T-helper 2 cell treated with Interferon-gamma antibody and Interleukin-4, amounts not matched to agents 5 μg/mL and 100 μg/mL, for 36 hours (primary cell): ENCODE results near the gene ITPR1.

Experiments used
- DNase-seq: peaks from one replicate; pipeline ENCODE4 v3.0.0; 2021; ENCODE audit warnings: low spot score
- H3K27ac Mint-ChIP-seq: one replicate; pipeline ENCODE4 v1.8.0; 2021; ENCODE audit warnings: mild to moderate bottlenecking, mixed read lengths
- H3K27me3 Mint-ChIP-seq: one replicate; pipeline ENCODE4 v1.8.0; 2021; ENCODE audit warnings: low read depth, mixed read lengths
- H3K36me3 Mint-ChIP-seq: one replicate; pipeline ENCODE4 v1.8.0; 2021; ENCODE audit warnings: low read depth, mixed read lengths
- H3K4me1 Mint-ChIP-seq: one replicate; pipeline ENCODE4 v1.8.0; 2021; ENCODE audit warnings: low read depth, mixed read lengths
- H3K4me3 Mint-ChIP-seq: one replicate; pipeline ENCODE4 v1.8.0; 2022; ENCODE audit warnings: mild to moderate bottlenecking, moderate library complexity, mixed read lengths
- H3K9me3 Mint-ChIP-seq: one replicate; pipeline ENCODE4 v1.8.0; 2021; ENCODE audit warnings: mixed read lengths

Gene ITPR1

GRCh38 chr3:4782095-4782494 is 288.9 kb downstream of the ITPR1 start:
- H3K27me3 Mint-ChIP-seq, result no peaks in the 10 kb centered on the region
- peaks cover 30% of the 10 kb centered on the region for H3K4me1 Mint-ChIP-seq
- H3K9me3 Mint-ChIP-seq, result no peaks in the 10 kb centered on the region
- no peak for DNase-seq
- H3K27ac Mint-ChIP-seq, result no peak overlapping the region
- H3K4me3 Mint-ChIP-seq, result no peak overlapping the region
- peaks cover 57% of the 10 kb centered on the region for H3K36me3 Mint-ChIP-seq

DNA sequence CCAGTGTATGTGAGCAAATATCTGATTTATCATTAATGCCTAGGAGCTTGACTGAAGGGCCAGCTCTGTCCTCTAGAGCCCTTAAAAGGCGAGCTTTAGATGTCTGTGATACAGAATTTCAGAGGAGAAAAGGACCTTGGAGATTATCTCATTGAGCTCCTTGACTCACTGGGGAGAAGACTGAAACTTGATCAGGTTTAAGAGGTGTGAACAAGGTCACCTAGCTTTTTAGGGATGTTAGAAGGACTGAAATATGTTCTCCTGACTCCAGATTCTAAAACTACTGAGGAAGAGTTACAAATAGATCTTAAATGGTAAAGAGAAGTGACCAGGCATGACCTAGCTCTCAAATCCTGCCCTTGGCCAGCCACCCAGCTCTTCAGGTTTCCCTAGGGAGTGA is 292.4 kb downstream of the ITPR1 start:
- no peak for DNase-seq
- Mint-ChIP-seq H3K4me3 (no peak overlapping the region), H3K36me3 (peaks cover 58% of the 10 kb centered on the region), H3K27ac (no peak overlapping the region), H3K4me1 (peaks cover 7% of the 10 kb centered on the region), H3K9me3 (no peaks in the 10 kb centered on the region), H3K27me3 (no peaks in the 10 kb centered on the region)

- DNase-seq, result no peak
- no peak overlapping the region for H3K4me3 Mint-ChIP-seq
- H3K27ac Mint-ChIP-seq, result no peak overlapping the region
- peaks cover 4% of the 10 kb centered on the region for H3K4me1 Mint-ChIP-seq
- H3K36me3 Mint-ChIP-seq, result peaks cover 64% of the 10 kb centered on the region
- no peaks in the 10 kb centered on the region for H3K9me3 Mint-ChIP-seq
- no peaks in the 10 kb centered on the region for H3K27me3 Mint-ChIP-seq
These were observed 293.3 kb downstream of the ITPR1 start for GRCh38 chr3:4786431-4786830.

- no peaks in the 10 kb centered on the region for H3K27me3 Mint-ChIP-seq
- no peaks in the 10 kb centered on the region for H3K9me3 Mint-ChIP-seq
- no peak for DNase-seq
- no peak overlapping the region for H3K4me3 Mint-ChIP-seq
- H3K27ac Mint-ChIP-seq, result no peak overlapping the region
- H3K4me1 Mint-ChIP-seq, result no peaks in the 10 kb centered on the region
- peaks cover 43% of the 10 kb centered on the region for H3K36me3 Mint-ChIP-seq
These were observed 298.2 kb downstream of the ITPR1 start for GRCh38 chr3:4791358-4791757.

- peaks cover 45% of the 10 kb centered on the region for H3K36me3 Mint-ChIP-seq
- no peak overlapping the region for H3K27ac Mint-ChIP-seq
- H3K4me3 Mint-ChIP-seq, result no peak overlapping the region
- H3K4me1 Mint-ChIP-seq, result peaks cover 2% of the 10 kb centered on the region
- H3K27me3 Mint-ChIP-seq, result no peaks in the 10 kb centered on the region
- H3K9me3 Mint-ChIP-seq, result no peaks in the 10 kb centered on the region
- no peak for DNase-seq
These were observed 300.2 kb downstream of the ITPR1 start for GRCh38 chr3:4793311-4793710.

- peaks cover 37% of the 10 kb centered on the region for H3K36me3 Mint-ChIP-seq
- DNase-seq, result no peak
- no peaks in the 10 kb centered on the region for H3K27me3 Mint-ChIP-seq
- H3K9me3 Mint-ChIP-seq, result no peaks in the 10 kb centered on the region
- H3K27ac Mint-ChIP-seq, result no peak overlapping the region
- H3K4me1 Mint-ChIP-seq, result peaks cover 2% of the 10 kb centered on the region
- H3K4me3 Mint-ChIP-seq, result no peak overlapping the region
These were observed 301.2 kb downstream of the ITPR1 start for GRCh38 chr3:4794331-4794730.

GRCh38 chr3:4794798-4795197 is 301.6 kb downstream of the ITPR1 start:
- Mint-ChIP-seq H3K27me3 (no peaks in the 10 kb centered on the region), H3K27ac (no peak overlapping the region), H3K9me3 (no peaks in the 10 kb centered on the region), H3K36me3 (peaks cover 36% of the 10 kb centered on the region), H3K4me1 (peaks cover 3% of the 10 kb centered on the region), H3K4me3 (no peak overlapping the region)
- DNase-seq, result no peak

DNA sequence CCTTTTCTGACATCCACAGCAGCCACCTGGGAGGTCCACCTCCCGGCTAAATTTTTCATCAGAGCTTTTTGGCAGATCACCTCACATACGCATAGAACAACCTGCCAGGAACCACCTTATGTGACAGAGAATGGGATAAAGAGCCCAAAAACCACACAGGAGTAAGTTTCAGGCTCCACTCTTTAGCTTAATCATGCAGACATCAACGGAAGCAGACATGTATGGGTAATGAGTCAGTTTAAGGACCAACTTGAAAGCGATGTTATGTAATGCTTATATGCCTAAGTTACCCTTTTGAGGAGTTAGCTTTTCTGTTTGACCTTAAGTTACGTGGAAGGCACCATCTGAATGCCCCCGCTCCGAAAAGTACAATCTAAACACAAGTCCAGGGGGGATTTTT is 302.8 kb downstream of the ITPR1 start:
- no peaks in the 10 kb centered on the region for H3K9me3 Mint-ChIP-seq
- DNase-seq, result no peak
- no peak overlapping the region for H3K27ac Mint-ChIP-seq
- H3K27me3 Mint-ChIP-seq, result no peaks in the 10 kb centered on the region
- H3K4me1 Mint-ChIP-seq, result peaks cover 6% of the 10 kb centered on the region
- peaks cover 34% of the 10 kb centered on the region for H3K36me3 Mint-ChIP-seq
- H3K4me3 Mint-ChIP-seq, result no peak overlapping the region

GRCh38 chr3:4797201-4797705 is 304.1 kb downstream of the ITPR1 start:
- no peak for DNase-seq
- Mint-ChIP-seq H3K36me3 (peaks cover 35% of the 10 kb centered on the region), H3K4me3 (no peak overlapping the region)

DNA sequence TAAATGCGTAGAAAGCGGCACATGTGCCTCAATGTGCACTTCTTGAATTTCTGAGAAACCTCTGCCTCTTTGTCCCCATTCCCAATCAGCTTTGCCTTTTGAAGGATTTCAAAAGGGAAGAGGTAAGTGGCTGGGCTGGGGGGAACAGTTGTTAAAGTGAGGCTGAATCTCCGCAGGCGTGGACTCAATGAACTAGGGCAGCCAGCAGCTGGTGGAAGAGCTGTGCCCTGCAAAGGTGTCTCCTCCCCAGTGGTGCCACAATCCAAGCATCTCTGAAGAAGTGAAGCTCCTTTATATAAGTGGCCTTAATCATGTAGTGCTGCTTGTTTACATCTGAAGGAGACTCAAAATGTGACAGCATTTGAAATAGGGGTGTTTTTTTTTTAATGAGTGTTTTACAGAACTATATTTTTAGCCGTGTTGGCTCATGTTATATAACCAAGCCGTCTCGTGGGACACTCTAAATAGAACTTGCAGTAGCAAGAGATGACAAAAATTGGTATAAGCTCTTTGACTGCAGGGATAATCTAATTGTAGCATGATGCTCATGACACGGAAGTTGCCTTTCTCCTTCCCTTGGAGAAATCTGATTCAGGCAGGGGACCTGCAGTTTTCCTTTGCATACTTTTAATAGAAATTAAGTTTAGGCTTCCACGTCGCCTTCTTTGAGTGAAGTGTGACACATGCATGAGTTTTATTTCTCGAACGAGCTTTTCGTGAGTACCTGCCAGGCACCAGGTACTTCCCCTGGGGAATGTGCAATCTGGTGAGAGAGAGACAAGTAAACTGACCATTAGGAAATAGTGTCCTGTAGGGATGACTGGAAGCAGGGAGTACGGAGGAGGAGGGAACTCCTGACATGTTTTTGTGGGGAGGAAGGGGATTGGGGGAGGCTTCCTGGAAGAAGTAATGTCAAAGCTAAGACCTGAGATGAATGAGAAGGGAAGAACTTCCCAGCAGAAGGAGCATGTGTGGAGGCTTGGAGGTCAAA is 306.4 kb downstream of the ITPR1 start:
- no peak overlapping the region for H3K4me3 Mint-ChIP-seq

More at GRCh38 chr3:4797201-4797705, 304.1 kb downstream of the ITPR1 start:
- Mint-ChIP-seq H3K9me3 (no peaks in the 10 kb centered on the region), H3K27me3 (no peaks in the 10 kb centered on the region), H3K4me1 (peaks cover 12% of the 10 kb centered on the region), H3K27ac (no peak overlapping the region)

GRCh38 chr3:4800595-4800994 is 307.4 kb downstream of the ITPR1 start:
- DNase-seq, result no peak
- no peaks in the 10 kb centered on the region for H3K9me3 Mint-ChIP-seq
- H3K27ac Mint-ChIP-seq, result no peak overlapping the region
- H3K36me3 Mint-ChIP-seq, result peaks cover 53% of the 10 kb centered on the region
- H3K4me1 Mint-ChIP-seq, result peaks cover 34% of the 10 kb centered on the region
- H3K27me3 Mint-ChIP-seq, result no peaks in the 10 kb centered on the region
- H3K4me3 Mint-ChIP-seq, result no peak overlapping the region

More for the DNA sequence above, 306.4 kb downstream of the ITPR1 start:
- no peak overlapping the region for H3K27ac Mint-ChIP-seq
- peaks cover 24% of the 10 kb centered on the region for H3K4me1 Mint-ChIP-seq
- DNase-seq, result no peak
- no peaks in the 10 kb centered on the region for H3K27me3 Mint-ChIP-seq
- H3K9me3 Mint-ChIP-seq, result no peaks in the 10 kb centered on the region
- H3K36me3 Mint-ChIP-seq, result peaks cover 50% of the 10 kb centered on the region

- H3K27me3 Mint-ChIP-seq, result no peaks in the 10 kb centered on the region
- peaks cover 59% of the 10 kb centered on the region for H3K36me3 Mint-ChIP-seq
- H3K4me3 Mint-ChIP-seq, result no peak overlapping the region
- no peak for DNase-seq
- no peaks in the 10 kb centered on the region for H3K9me3 Mint-ChIP-seq
- H3K27ac Mint-ChIP-seq, result peak overlapping the region; percentile 10
- H3K4me1 Mint-ChIP-seq, result peaks cover 45% of the 10 kb centered on the region
These were observed 308.7 kb downstream of the ITPR1 start for GRCh38 chr3:4801892-4802291.

DNA sequence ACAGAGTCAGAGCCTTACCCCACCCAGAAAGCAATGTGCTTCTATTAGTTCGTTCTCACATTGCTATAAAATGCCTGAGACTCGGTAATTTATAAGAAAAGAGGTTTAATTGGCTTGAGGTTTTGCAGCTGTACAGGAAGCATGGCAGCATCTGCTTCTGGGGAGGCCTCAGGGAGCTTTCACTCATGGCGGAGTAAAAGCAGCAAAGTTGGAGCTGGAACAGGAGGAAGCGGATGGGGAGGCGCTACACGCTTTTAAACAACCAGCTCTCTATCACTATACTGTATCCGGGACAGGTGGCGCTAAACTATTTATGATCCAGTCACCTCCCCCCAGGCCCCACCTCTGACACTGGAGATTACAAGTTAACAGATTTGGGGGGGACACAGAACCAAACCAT is 309.8 kb downstream of the ITPR1 start:
- no peaks in the 10 kb centered on the region for H3K9me3 Mint-ChIP-seq
- peak overlapping the region; percentile 42 for H3K27ac Mint-ChIP-seq
- peaks cover 55% of the 10 kb centered on the region for H3K36me3 Mint-ChIP-seq
- no peak overlapping the region for H3K4me3 Mint-ChIP-seq
- no peaks in the 10 kb centered on the region for H3K27me3 Mint-ChIP-seq
- H3K4me1 Mint-ChIP-seq, result peaks cover 48% of the 10 kb centered on the region
- no peak for DNase-seq

GRCh38 chr3:4804161-4805058 is 311.3 kb downstream of the ITPR1 start:
- H3K27me3 Mint-ChIP-seq, result no peaks in the 10 kb centered on the region
- peak overlapping the region; percentile 74 for H3K27ac Mint-ChIP-seq
- H3K36me3 Mint-ChIP-seq, result peaks cover 54% of the 10 kb centered on the region
- H3K9me3 Mint-ChIP-seq, result no peaks in the 10 kb centered on the region
- peak overlapping the region; percentile 57 for H3K4me3 Mint-ChIP-seq
- DNase-seq, result peak; percentile 73
- H3K4me1 Mint-ChIP-seq, result peaks cover 56% of the 10 kb centered on the region
